Heart left ventricle (tissue), 16 donors: ENCODE results near the gene PKP3. TPM values are rescaled to one million over a fixed set of nuclear protein-coding genes. Genes with fewer than 3 reads are reported as not detected.

Experiments used
- ATAC-seq, 4 donors: fragments of 200-7000 bp; cut with Tn5 transposase; one replicate each; pipeline ENCODE4 v1.9.1; 2020 to 2022; ENCODE audit warnings: moderate library complexity in 4 of 4, mild to moderate bottlenecking in 3 of 4, moderate number of reproducible peaks in 1 of 4
- DNase-seq, 5 donors: peaks; one replicate each; pipeline ENCODE4 v3.0.0-alpha.2; 2020
- H3K27ac ChIP-seq, 12 donors: fragments of 200-600 bp; sonication (generic) in 4 of 12; one replicate each; pipeline versions ENCODE4 v1.5.0 to v1.8.0; 2016 to 2022; ENCODE audit warnings: mild to moderate bottlenecking in 2 of 12
- H3K27me3 ChIP-seq, 9 donors: fragments of 200-600 bp; sonication (generic) in 2 of 9; one replicate each; pipeline versions ENCODE4 v1.5.1 to v1.8.0; 2016 to 2022; ENCODE audit warnings: mild to moderate bottlenecking in 3 of 9
- H3K36me3 ChIP-seq, 9 donors: fragments of 200-600 bp; sonication (generic) in 2 of 9; one replicate each; pipeline versions ENCODE4 v1.5.0 to v1.8.0; 2018 to 2022; ENCODE audit warnings: mild to moderate bottlenecking in 2 of 9
- H3K4me1 ChIP-seq, 12 donors: fragments of 200-600 bp; sonication (generic) in 4 of 12; one replicate each; pipeline versions ENCODE4 v1.5.0 to v1.8.0; 2016 to 2022; ENCODE audit warnings: mild to moderate bottlenecking in 3 of 12
- H3K4me3 ChIP-seq, 12 donors: fragments of 200-600 bp; sonication (generic) in 4 of 12; one replicate each; pipeline versions ENCODE4 v1.5.0 to v1.8.0; 2017 to 2022; ENCODE audit warnings: mild to moderate bottlenecking in 9 of 12, moderate library complexity in 4 of 12
- H3K9me3 ChIP-seq, 12 donors: fragments of 200-600 bp; sonication (generic) in 4 of 12; one replicate each; pipeline versions ENCODE4 v1.5.0 to v1.8.0; 2016 to 2022; ENCODE audit warnings: mild to moderate bottlenecking in 1 of 12
- CTCF ChIP-seq, 12 donors: fragments of 200-600 bp; sonication (generic) in 4 of 12; IDR thresholded peaks; one replicate each; pipeline versions ENCODE4 v1.5.0 to v1.8.0; 2018 to 2022; ENCODE audit warnings: antibody characterized with exemption in 12 of 12, mild to moderate bottlenecking in 5 of 12
- POLR2A ChIP-seq, 2 donors: fragments of 450-650 bp; IDR thresholded peaks; one replicate each; pipeline ENCODE4 v1.6.1; 2017; ENCODE audit warnings: antibody characterized with exemption in 2 of 2, mild to moderate bottlenecking in 2 of 2, moderate library complexity in 2 of 2
- WGBS, 4 donors: extraction: QIAGEN DNeasy Blood & Tissue Kit in 2 of 4; methylation state at CpG; one replicate each; pipeline versions ENCODE4 v1.1.5 to v1.1.7; 2013 to 2018; 5-methylcytosine and 5-hydroxymethylcytosine counted together
- intact Hi-C, 10 donors: fragments of 100-400 bp; cut with DNase I; formaldehyde crosslinking; loops; one replicate each; pipeline versions ENCODE4 v1.11.1 to v1.14.2; 2022
- polyA plus RNA-seq, 2 donors: library from polyadenylated mRNA; stranded (reverse); fragments of 200-250 nt; gene quantifications; one replicate each; pipeline ENCODE4 v1.2.3, GENCODE V29; 2013
- total RNA-seq, 9 donors: library from RNA; depleted of rRNA in 2 of 9; stranded (reverse); fragments of >200 nt in 2 of 9; fragmentation: NEBNext Ultra II Directional in 3 of 9; extraction: Animal tissue kit (Norgen Biotek cat#: 25700) in 3 of 9; gene quantifications; one replicate each; pipeline versions ENCODE4 v1.1.0 to v1.2.4, GENCODE V29; 2016 to 2023
- donor health status: ischemic (EF 13 %, LVEDD 7.1; RV severe dilation, severe dysfunction).
- donor health status: healthy with polysubstance abuse.
- donor health status: DM: no; HTN: yes; CAD: no.
- donor health status: DM: no; HTN: no; CAD: no.
- donor health status: ischemic (EF 25% LVEDD 6.9; RV normal size, moderate dysfunction).
- donor health status: ischemic (EF 25% LVEDD 5.7; RV mildly dilated, moderate dysfunction).
- donor health status: healthy.
- donor health status: DM: yes; HTN: yes; CAD: no.
- donor health status: ischemic (EF 35%, LVEDD 5.7; RV mildly dilated, moderate dysfunction).
- donor health status: nonischemic (EF 11% LVEDD 7.7; RV severe dilation, severe dysfunction).
- donor health status: DM: yes; HTN: yes; CAD: no.
- donor health status: PGD.
- donor health status: ischemic (EF 29% LVEDD 5.4; RV normal size, mild dysfunction).
- donor health status: nonischemic (EF 23%, LVEDD 6.1; RV moderate dilation, normal function).

PKP3 gene
- total and polyA plus RNA-seq, 11 donors, result 0.15 to 2.0 (median 0.61) TPM

- TF ChIP-seq POLR2A (IDR thresholded peaks at IDR 0.05), result no peak
- no peak for TF ChIP-seq CTCF (IDR thresholded peaks at IDR 0.05)
- peak in 1 of 5 donors; percentile 31 for DNase-seq
- peaks cover 0 to 8% (median 0%) of the 10 kb centered on the region in 9 donors for H3K27me3 ChIP-seq
- WGBS, 4 donors, result 69 to 81% (median 75%) methylated on average over 20 to 28 of the region's 28 CpGs
- no peaks in the 10 kb centered on the region for H3K9me3 ChIP-seq
- peak overlapping the region in 8 of 12 donors; percentile 22 to 76 (median 46) for H3K27ac ChIP-seq
- peak in 2 of 4 donors; percentile 2 to 4 for ATAC-seq
- peaks cover 0 to 24% (median 15%) of the 10 kb centered on the region in 12 donors for H3K4me1 ChIP-seq
- intact Hi-C loops, result loop anchor here in 9 of 10 donors (2.0 to 10.0 kb wide), 6 partner anchors 40 to 110 kb away; partner anchors contain the start of genes RNH1 (in 2 of the 9) and PTDSS2 (in 1 of the 9)
- H3K4me3 ChIP-seq, result peak overlapping the region in 8 of 12 donors; percentile 25 to 70 (median 54)
- H3K36me3 ChIP-seq, result no peaks in the 10 kb centered on the region
These were observed 13.7 kb downstream of the PKP3 start for GRCh38 chr11:407651-408123.

- WGBS, 4 donors, result 91 to 96% (median 91%) methylated on average over 12 to 15 of the region's 15 CpGs
- ATAC-seq, result no peak
- TF ChIP-seq CTCF (IDR thresholded peaks at IDR 0.05) (no peak), POLR2A (IDR thresholded peaks at IDR 0.05) (no peak)
- peaks cover 0 to 28% (median 15%) of the 10 kb centered on the region in 12 donors for H3K4me1 ChIP-seq
- no peaks in the 10 kb centered on the region for H3K36me3 ChIP-seq
- H3K27ac ChIP-seq, result peak overlapping the region in 1 of 12 donors; percentile 74
- H3K4me3 ChIP-seq, result no peak overlapping the region
- peak in 2 of 5 donors; percentile 25 to 54 for DNase-seq
- intact Hi-C loops, result loop anchor here in 6 of 10 donors (5.0 to 10.0 kb wide), 5 partner anchors 39 to 109 kb away; partner anchors contain the start of genes RNH1 (in 2 of the 6) and PTDSS2 (in 1 of the 6)
- H3K27me3 ChIP-seq, result peaks cover 0 to 3% (median 0%) of the 10 kb centered on the region in 9 donors
- no peaks in the 10 kb centered on the region for H3K9me3 ChIP-seq
These were observed 14.4 kb downstream of the PKP3 start for GRCh38 chr11:408154-409007.

- no peak overlapping the region for H3K4me3 ChIP-seq
- H3K4me1 ChIP-seq, result peaks cover 0 to 30% (median 16%) of the 10 kb centered on the region in 12 donors
- peak in 1 of 5 donors; percentile 17 for DNase-seq
- H3K9me3 ChIP-seq, result no peaks in the 10 kb centered on the region
- TF ChIP-seq CTCF (IDR thresholded peaks at IDR 0.05), result no peak
- H3K27ac ChIP-seq, result no peak overlapping the region
- WGBS, 4 donors, result 82 to 100% (median 86%) methylated on average over 5 to 7 of the region's 7 CpGs
- ATAC-seq, result no peak
- intact Hi-C loops, result loop anchor here in 6 of 10 donors (5.0 to 10.0 kb wide), 5 partner anchors 38 to 108 kb away; partner anchors contain the start of genes RNH1 (in 2 of the 6) and PTDSS2 (in 1 of the 6)
- no peaks in the 10 kb centered on the region for H3K27me3 ChIP-seq
- H3K36me3 ChIP-seq, result no peaks in the 10 kb centered on the region
These were observed 15.1 kb downstream of the PKP3 start for GRCh38 chr11:409008-409599.
